Measurements from ENCODE around the gene WDR27. TPM values are rescaled to one million over a fixed set of nuclear protein-coding genes. Genes with fewer than 3 reads are reported as not detected.

The WDR27 gene
- total and polyA plus RNA-seq, 2 experiments from 2014 or later = 27.7 to 29.7 TPM

DNA sequence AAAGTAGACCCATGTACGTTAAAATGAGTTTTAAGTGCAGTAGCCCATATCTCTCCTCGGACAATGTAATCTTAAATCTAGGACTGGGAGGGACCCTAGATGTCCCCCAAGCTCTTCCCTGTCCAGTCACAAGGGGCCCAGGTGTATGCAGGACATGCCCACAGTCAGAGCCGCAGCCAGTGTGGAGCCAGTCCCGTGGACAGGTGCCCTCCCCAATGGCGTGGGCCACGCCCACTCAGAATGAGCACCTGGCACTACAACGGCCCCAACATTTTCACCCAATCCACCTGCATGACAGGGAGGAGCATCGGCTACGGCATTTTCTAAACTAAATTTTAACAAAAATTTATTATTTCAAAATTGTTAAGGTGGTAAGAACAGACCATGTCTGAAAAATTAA, 53.2 kb downstream of the WDR27 start:
- Histone ChIP-seq H3K4me3 (no peak overlapping the region), H3K9me2 (replicated peaks; ENCODE audit: insufficient read depth) (no peaks in the 10 kb centered on the region), H3K4me2 (no peak overlapping the region), H3K36me3 (replicated peaks; ENCODE audit: insufficient read depth, low read depth) (no peaks in the 10 kb centered on the region), H3K9me3 (ENCODE audit: low read depth) (no peaks in the 10 kb centered on the region), H3K4me1 (ENCODE audit: insufficient read depth) (no peaks in the 10 kb centered on the region), H3K27me3 (no peaks in the 10 kb centered on the region), H3K27ac (no peak overlapping the region), H4K20me1 (ENCODE audit: insufficient read depth, poor library complexity, severe bottlenecking) (no peaks in the 10 kb centered on the region), H3K79me2 (no peaks in the 10 kb centered on the region), H2AFZ (no peak overlapping the region)
- WGBS (ENCODE audit: low lambda C conversion rate, missing lambda C conversion rate) = 96% methylated on average over 9 of the region's 9 CpGs
- DNase-seq (ENCODE audit: low spot score) = no peak
- TF ChIP-seq, protein P1, sequence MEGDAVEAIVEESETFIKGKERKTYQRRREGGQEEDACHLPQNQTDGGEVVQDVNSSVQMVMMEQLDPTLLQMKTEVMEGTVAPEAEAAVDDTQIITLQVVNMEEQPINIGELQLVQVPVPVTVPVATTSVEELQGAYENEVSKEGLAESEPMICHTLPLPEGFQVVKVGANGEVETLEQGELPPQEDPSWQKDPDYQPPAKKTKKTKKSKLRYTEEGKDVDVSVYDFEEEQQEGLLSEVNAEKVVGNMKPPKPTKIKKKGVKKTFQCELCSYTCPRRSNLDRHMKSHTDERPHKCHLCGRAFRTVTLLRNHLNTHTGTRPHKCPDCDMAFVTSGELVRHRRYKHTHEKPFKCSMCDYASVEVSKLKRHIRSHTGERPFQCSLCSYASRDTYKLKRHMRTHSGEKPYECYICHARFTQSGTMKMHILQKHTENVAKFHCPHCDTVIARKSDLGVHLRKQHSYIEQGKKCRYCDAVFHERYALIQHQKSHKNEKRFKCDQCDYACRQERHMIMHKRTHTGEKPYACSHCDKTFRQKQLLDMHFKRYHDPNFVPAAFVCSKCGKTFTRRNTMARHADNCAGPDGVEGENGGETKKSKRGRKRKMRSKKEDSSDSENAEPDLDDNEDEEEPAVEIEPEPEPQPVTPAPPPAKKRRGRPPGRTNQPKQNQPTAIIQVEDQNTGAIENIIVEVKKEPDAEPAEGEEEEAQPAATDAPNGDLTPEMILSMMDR (IDR thresholded peaks at IDR 0.05; ENCODE audit: poor library complexity) = no peak
- TF ChIP-seq EZH2phosphoT487 (IDR thresholded peaks at IDR 0.05; ENCODE audit: low read depth, severe bottlenecking, unreplicated experiment) = no peak
- no peak for TF ChIP-seq EZH2 (IDR thresholded peaks at IDR 0.05; ENCODE audit: borderline replicate concordance)

DNA sequence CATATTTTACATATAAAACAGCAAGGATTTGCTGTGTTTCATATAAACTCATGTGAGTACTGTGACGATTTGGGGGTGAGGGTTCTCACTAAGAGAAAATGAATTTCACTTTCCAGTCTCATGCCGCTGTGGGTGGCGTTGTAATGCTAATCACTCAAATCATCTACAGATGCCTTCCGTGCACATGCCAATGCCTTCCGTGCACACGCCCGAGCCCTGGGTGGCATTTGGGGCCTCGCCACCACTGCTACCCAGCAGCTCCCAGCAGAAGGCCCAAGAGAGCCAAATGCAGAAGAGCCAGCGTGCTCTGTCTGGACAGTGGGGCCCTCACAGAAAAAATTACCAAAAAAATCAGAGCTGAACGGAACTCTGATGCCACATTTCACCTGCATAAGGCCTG, 53.7 kb downstream of the WDR27 start:
- Histone ChIP-seq H3K27ac (no peak overlapping the region), H3K9me2 (replicated peaks; ENCODE audit: insufficient read depth) (no peaks in the 10 kb centered on the region), H3K36me3 (replicated peaks; ENCODE audit: insufficient read depth, low read depth) (no peaks in the 10 kb centered on the region), H3K4me3 (no peak overlapping the region), H3K79me2 (no peaks in the 10 kb centered on the region), H4K20me1 (ENCODE audit: insufficient read depth, poor library complexity, severe bottlenecking) (no peaks in the 10 kb centered on the region), H3K4me2 (no peak overlapping the region), H2AFZ (no peak overlapping the region), H3K9me3 (ENCODE audit: low read depth) (no peaks in the 10 kb centered on the region), H3K27me3 (no peaks in the 10 kb centered on the region), H3K4me1 (ENCODE audit: insufficient read depth) (no peaks in the 10 kb centered on the region)
- WGBS (ENCODE audit: low lambda C conversion rate, missing lambda C conversion rate) = 96% methylated on average over 10 of the region's 10 CpGs
- DNase-seq (ENCODE audit: low spot score) = no peak
- TF ChIP-seq EZH2 (IDR thresholded peaks at IDR 0.05; ENCODE audit: borderline replicate concordance) (no peak), EZH2phosphoT487 (IDR thresholded peaks at IDR 0.05; ENCODE audit: low read depth, severe bottlenecking, unreplicated experiment) (no peak)
- TF ChIP-seq, protein P1 (IDR thresholded peaks at IDR 0.05; ENCODE audit: poor library complexity) = no peak

DNA sequence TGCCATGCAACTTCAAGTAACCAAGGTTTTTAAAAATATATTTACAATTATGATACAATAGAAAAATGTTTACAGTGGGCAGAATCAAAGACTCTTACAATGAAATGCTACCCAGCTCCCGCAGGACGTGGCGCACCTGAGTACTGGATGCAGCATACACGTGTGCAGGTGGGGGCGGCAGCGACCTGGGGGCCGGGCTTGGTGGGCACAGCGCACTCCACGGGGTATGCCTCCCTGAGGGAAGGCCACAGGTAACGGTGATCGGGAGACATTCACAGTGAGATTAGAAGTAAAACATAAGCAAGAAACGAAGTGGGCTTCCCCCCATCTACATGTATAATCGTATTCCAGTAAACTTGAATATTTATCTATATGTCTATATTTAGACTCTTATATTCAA, 54.2 kb downstream of the WDR27 start:
- TF ChIP-seq EZH2 (IDR thresholded peaks at IDR 0.05; ENCODE audit: borderline replicate concordance) = no peak
- TF ChIP-seq, protein P1 (IDR thresholded peaks at IDR 0.05; ENCODE audit: poor library complexity) = no peak
- no peak for TF ChIP-seq EZH2phosphoT487 (IDR thresholded peaks at IDR 0.05; ENCODE audit: low read depth, severe bottlenecking, unreplicated experiment)
- Histone ChIP-seq H4K20me1 (ENCODE audit: insufficient read depth, poor library complexity, severe bottlenecking) (no peaks in the 10 kb centered on the region), H3K27ac (no peak overlapping the region), H3K79me2 (no peaks in the 10 kb centered on the region), H3K36me3 (replicated peaks; ENCODE audit: insufficient read depth, low read depth) (no peaks in the 10 kb centered on the region), H3K9me2 (replicated peaks; ENCODE audit: insufficient read depth) (no peaks in the 10 kb centered on the region), H3K4me3 (no peak overlapping the region), H3K9me3 (ENCODE audit: low read depth) (no peaks in the 10 kb centered on the region), H3K4me2 (no peak overlapping the region), H3K27me3 (no peaks in the 10 kb centered on the region), H2AFZ (no peak overlapping the region), H3K4me1 (ENCODE audit: insufficient read depth) (no peaks in the 10 kb centered on the region)
- WGBS (ENCODE audit: low lambda C conversion rate, missing lambda C conversion rate) = 94% methylated on average over 13 of the region's 13 CpGs
- no peak for DNase-seq (ENCODE audit: low spot score)
